Left renal cortex interstitium (tissue), 4 donors: ENCODE data around the gene MYB. TPM values are rescaled to one million over a fixed set of nuclear protein-coding genes. Genes with fewer than 3 reads are reported as not detected.
"Not testable (repeated sequence)": the region's sequence is repeated elsewhere in the genome, so short reads cannot be mapped to it uniquely, and the experiment has no call there.

Experiments used
- DNase-seq, 4 donors: peaks; one replicate each; pipeline ENCODE4 v3.0.0-alpha.2; 2013; ENCODE audit warnings: low read depth in 4 of 4, low spot score in 2 of 4, missing footprints in 1 of 4
- polyA plus RNA-seq, 4 donors: library from polyadenylated mRNA; unstranded; fragments of 120-200 nt; gene quantifications; one replicate each; pipeline ENCODE4 v1.2.1, GENCODE V29; 2013; ENCODE audit not compliant: insufficient read length in 4 of 4

MYB gene
- polyA plus RNA-seq, 4 donors, result 4.3 to 4.9 (median 4.5) TPM

DNA sequence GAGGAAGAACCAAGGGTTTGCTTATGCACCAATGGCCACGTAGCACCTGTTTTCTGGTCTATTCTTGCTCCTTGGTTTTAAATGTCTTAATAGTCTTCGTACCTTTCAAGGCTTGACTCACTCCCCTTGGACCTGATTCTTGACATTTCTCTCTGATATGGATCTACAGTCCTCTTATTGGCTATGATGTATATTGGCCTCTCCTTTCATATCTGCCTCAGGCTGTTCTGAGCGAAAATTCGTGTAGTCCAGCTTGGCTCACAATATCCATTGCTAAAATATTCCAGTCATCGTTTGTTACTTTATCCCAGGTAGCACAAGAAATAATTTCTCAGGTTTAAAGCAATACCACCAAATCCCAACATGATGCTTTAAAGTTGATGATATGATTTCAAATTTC, 59.6 kb downstream of the MYB start:
- no peak for DNase-seq

DNA sequence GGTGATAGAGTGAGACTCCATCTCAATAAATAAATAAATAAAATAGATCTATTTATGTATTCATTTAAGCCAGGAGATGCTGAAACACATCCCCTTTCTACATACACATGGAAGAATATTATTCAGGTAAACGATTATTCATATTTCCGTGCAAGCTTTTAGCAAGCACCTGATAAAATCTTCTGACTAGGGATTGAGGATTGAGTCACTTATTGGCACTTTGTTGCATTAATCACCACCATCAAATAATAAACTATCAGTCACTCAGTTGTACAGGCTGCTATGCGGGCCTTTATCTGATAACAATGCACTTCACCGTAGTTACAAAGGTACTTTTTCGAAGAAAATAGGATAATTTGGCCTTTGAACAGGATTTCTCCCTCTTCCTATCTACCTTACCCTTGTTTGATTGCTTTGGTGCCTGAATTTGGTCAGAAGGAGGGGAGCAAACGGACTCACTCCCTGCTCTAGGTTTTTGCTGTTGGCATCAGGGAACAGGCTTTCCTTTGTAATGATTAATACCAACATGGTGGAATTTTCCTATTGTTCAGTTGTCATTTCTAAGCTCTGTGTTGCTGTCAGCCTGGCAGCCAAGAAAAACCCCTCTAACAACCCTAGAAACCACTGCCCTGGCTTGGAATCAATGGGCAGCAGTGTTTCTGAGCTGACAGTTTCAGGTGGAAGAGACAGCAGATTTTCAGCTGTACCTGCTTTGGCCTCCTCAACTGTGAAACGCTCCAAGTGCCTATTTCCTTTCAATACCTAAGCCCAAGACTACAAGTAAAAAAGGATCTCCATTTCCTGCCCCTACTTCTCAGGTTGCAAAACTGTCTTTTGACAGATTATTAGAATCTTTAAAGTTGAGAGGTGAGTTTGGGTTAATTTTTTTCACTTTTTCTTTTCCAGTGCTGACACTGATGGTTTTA, 63.0 kb downstream of the MYB start:
- no peak for DNase-seq

DNA sequence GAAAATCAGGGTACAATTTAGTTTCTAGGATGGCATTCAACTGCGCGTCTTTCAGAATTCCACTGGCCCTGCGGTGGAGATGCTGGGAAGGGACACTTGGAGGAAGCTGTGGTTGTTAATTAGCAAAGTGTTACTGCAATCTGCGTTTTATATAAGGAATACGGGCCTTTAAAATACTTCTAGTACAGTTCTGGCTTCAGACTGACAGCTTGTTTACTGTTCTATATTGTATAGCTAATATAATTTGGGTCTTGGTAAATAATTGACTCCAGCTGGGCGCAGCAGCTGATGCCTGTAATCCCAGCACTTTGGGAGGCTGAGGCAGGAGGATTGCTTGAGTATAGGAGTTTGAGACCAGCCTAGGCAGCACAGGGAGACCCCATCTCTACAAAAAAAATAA, 63.7 kb downstream of the MYB start:
- DNase-seq, result no peak

DNA sequence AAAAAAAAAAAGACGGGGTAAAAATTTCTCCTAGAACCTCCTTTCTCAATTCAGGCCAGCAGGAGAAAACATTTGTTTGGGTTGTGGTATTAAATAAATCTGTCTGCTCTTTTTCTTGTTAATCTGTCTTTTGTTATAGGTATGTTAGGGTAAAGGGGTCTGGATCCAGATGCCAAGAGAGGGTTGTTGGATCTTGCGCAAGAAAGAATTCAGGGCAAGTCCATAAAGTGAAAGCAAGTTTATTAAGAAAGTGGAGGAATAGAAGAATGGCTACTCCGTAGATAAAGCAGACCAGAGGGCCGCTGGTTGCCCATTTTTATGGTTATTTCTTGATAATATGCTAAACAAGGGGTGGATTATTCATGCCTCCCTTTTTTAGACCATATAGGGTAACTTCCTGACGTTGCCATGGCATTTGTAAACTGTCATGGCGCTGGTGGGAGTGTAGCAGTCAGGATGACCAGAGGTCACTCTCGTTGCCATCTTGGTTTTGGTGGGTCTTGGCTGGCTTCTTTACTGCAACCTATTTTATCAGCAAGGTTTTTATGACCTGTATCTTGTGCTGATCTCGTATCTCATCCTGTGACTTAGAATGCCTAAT, 65.4 kb downstream of the MYB start:
- not testable (repeated sequence) for DNase-seq

DNA sequence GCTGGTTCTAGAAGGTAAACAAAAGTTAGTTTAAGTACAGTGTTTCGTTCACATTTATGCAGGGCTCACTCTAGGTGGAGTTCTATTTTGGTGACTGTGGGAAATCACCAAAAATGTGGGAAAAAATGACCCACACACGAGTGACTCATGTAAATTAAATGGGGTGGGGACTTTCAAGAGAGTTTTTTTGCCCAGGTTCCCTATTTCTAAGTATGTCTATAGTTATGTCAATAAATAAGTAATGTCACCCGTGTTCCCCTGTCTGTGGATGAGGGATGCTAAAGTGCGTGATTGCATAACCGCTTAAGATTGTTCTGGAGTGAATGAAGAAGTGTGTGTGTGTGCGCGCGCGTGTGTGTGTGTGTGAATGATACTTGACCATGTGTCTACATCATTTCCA, 69.1 kb downstream of the MYB start:
- DNase-seq, result no peak

DNA sequence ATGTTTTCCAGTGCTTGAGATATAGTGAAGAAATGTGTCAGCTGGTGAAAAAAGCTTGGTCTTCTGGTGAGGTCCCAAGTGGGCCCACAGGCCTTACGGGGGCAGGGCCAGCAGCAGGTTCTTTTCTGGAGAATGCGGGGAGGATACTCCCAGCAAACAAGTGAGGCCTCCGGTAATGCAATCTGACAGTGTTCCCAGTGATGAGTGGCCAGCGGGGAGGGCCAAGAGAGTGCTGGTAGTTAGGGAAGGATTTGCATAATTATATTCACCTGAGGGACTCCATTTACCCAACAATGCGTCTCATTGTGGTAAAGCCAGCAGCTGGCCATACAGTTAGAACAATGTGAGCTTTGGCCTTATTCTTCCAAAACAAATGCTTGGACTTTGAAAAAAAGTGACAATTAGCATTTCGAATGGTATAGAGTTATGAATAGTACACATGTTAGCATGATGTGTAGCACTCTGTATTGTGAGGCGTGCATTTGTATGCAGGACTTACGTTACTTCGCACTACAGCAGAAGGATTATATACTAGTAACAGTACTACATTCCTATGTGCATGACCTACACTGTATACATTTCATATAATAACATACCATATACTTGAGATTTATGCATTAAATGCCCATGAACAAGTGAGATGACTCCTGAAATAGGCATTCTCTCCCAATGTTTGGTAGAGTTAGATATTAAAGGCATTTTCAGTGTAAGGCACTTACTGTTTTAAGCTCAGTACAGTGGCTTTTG, 69.8 kb downstream of the MYB start:
- no peak for DNase-seq

DNA sequence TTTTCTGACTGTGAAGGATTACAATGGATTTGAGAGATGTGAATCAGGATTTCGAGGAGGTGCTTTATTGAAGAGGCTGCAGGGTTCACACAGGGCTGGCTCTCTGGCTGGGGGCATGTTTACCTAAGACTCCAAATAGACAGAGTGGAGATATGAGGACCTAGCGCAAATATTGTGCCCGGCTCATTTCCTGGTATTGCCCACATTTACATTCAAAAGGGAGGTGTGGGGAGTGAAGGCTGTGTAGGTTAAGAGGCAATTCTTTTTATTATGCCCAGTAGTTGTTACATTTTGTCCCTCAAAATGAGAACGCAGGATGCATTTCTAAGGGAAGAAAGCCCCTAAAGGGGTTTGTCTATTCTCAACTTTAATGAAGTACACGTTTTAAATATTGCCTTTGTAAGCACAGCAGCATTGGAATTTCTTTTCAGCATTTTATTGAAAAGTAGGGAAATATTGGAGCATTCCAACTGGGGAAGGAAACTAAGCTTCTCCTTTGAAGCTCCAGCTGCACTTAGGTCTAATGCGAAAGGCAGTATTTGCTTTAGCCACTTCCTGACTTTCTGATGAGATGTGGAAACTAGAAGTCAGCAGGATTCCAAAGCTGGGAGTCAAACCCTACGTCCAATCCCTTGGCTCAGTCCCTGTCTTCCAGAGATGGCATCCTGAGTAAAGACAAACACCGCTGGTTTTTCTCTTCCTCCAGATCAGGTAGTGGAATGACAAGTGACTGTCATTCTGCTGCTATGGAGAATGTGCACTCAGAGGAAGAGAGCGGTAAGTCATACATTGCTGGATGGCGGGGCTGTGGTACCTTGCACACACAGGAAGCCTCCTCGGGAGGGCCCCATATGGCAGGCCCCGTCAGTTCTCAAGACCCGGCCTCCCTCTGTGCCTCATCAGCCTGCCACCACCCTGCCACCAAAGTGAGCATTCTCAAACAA, 70.7 kb downstream of the MYB start:
- no peak for DNase-seq

DNA sequence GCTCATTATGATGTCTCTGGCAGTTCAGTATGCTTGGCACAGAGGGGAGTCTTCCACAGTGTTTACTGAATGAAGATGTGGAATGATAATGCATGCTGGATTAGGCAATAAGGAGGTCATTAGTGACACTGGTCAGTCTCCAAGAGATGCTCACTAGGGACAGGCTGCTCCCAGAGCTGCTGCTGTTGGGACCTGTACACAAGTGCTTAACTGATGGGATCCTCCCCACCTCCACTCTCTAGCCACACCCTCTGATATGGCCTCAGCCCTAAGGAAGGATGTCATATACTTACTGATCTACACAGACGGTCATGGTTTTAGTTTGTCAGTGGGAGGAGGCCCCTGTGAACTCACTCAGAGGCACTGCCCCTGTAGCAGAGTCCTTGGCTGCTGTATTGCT, 73.4 kb downstream of the MYB start:
- no peak for DNase-seq

DNA sequence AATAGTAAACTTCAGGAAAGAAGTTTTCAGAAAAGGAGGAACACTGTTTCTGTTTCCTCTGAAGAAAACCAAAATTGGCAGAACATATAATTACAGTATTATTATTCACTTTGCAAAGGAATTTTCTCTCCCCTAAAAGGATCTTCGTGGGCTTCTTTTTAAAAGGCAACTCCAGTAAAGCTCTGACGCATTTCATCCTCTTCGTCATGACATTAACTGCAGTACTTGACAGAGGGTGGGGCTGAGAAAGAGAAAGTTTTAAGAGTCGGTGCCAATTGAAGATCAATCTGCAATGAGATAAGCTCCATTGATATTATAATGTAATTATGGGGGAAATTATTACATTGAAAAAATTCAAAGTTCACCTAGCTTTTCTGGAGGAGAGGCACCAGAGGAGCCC, 75.8 kb downstream of the MYB start:
- no peak for DNase-seq

DNA sequence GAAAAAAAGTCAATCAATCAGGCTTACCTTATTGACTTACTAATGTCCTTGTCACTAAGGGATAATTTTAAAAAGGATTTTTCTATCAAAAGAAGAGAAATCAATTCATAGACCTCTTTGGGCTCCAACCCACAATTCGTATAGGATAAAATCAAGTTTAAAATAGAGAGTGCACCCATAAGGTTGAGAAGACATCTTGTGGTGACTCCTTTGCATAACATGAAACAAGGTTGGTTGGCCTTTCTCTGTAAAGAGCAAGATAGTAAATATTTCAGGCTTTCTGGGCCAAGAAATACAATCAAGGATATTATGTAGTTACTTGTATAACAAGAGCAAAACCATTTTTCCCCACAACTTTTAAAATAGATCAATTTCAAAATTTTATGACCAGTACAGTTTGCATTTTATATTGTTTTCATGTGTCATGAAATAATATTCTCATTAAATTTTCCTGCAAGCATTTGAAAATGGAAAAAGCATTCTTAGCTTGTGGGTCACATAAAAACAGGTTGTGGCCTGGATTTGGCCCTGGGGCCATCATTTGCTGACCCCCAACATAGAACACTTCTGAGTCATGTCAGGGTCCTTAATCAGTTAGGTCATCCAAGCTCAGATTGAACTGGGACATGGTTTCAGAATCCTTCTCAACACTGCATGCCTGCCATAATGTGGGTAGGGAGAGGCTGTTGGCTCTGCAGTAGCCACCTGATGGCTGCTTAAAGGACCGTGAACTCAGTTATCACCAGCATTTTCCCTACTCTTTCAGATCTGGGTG, 76.7 kb downstream of the MYB start:
- no peak for DNase-seq

DNA sequence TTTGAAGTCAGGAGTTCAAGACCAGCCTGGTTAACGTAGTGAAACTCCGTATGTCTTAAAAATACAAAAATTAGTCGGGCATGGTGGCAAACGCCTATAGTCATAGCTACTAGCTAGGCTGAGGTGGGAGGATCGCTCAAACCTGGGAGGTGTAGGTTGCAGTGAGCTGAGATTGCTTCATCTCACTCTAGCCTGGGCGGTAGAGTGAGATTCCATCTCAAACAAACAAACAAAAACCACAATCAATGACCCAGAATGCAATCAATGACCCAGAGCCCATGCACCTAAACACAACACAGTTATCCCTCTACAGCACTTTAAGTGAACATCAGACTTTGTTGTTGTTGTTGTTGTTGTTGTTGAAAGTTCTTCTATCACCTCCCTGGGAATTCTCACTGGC, 77.9 kb downstream of the MYB start:
- DNase-seq, result no peak

DNA sequence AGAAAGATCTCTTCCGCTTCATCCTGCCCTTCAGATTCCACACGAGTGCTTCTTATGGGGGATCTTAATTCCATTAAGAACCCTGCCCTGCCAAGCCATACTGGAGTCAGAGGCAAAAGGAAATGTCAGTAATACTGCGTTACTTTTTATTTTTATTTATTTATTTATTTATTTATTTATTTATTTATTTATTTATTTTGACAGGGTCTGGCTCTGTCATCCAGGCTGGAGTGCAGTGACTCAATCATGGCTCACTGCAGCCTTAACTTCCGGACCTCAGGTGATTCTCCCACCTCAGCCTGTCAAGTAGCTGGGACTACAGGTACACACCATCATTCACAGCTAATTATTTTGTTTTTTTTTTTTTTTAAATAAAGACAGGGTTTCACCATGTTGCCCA, 79.5 kb downstream of the MYB start:
- DNase-seq, result no peak

DNA sequence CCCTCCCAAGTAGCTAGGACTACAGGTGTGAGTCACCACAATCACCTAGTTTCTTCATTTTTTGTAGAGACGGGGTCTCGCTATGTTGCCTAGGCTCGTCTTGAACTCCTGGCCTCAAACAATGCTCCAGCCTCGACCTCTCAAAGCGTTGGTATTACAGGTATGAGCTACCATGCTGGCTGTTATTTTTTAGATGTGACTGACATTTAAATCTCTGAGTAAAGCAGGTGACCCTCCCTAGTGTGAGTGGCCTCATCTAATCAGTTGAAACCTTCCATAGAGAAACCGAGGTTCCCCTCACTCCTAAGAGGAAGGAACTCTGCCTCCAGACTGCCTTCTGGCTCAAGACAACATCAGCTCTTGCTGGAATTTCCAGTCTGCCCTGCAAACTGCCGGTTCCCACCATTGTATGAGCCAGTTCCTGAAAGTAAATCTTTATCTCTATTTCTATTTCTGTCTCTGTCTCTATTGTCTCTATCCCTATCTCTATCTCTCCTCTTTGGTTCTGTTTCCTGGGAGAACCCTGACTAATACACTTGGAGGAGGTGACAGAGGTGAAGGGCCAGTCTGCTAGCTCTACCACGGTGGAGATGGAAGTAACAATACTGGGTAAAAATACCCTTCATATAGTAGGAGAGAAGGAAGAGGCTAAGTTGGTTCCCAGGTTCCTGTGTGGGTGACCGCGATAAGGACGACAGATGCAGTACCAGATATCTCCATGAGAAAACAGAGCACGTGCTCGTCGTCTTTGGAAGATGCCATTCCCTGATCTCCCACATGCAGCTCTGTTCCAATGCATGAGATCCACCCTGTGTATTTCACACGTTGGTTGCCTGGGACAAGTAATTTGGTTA, 81.0 kb downstream of the MYB start:
- no peak for DNase-seq

DNA sequence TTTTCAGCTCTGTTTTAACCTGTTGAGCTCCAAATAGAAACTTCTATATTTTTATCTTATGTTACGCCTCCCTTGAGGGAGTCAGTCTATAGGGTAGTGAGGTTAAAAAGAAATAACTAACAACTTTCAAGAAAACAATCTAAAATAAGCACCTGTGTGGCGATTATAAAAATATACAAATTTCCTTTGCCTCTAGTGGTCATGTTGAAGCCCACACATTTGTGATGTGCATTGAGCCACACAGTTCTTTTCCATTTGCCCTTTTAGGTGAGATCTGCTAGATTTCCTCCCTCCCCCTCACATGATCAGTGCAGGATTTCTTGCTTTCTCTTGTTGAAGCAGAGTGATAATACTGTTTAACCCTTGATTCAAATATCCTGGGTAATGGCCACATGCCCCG, 84.2 kb downstream of the MYB start:
- no peak for DNase-seq

DNA sequence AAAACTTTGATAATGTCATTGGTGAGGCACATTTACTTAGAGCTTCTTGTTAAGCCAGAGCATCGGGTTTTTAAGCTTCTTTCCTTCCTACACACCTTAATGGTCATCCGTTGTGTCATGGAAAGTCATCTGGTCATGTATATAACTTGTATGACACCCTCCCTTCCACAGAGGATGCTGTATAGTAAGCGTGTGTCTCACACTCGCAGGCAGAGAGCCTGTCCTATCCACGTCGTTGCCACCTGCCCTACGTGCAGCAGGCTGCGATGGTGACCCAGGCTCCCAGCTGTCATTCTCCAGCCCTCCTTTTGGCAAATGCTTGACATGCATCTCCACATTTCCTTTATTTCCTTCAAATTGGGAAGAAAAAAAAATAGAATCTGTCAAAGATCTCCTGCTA, 85.6 kb downstream of the MYB start:
- DNase-seq, result no peak

DNA sequence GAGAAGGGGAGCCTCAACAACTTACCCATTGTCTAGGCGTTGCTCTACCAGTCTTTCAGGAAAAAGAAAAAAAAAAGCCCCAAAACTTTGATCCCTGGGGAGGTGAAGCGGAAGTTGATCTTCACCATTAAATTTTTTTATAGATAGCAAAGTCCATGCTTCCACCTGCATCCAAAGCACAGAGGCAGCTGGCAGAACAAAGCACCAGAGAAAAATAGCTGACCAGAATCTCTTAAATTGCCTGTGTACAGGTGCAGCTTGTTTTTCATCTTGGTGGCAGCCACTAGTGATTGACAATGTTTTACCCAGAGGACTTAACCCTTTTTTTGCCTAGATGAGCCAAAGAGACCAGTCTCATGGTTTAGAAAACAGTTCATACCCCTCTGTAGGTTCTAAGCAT, 86.0 kb downstream of the MYB start:
- no peak for DNase-seq

DNA sequence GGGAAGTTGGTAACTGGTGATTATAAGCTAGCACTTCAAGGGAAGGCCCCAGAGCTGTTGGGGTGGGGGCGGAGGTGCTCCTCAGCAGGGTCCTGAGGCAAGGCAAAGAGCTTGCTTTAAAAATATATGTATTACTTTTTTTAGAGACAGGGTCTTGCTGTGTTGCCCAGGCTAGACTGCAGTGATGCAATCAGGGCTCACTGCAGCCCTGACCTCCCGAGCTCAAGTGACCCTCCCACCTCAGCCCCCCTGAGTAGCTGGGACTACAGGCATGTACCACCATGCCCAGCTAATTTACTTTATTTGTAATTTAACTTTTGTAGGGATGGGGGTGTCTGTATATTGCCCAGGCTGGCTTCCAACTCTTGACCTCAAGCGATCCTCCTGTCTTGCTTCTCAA, 87.2 kb downstream of the MYB start:
- DNase-seq, result no peak

DNA sequence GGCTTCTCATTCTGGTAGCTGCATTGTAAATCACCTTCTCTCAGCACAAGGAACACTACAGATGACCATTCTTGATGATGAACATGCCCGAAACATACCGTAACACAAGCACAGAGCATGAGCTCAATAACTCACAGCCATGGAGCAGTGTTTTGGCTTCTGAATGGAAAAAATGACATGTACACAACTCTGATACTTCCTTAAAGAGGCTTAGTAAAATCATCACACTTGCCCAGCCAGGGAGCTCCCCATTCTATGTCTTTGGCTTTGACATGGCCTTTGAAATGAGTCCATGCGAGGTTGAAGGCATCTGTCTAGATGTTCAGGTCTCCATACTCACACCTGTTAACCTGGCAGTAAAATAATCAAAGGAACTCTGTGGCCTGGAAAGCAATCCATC, 87.6 kb downstream of the MYB start:
- no peak for DNase-seq
